IMR-90 (cell line): Measurements from ENCODE around the gene ENPEP. TPM values are rescaled to one million over a fixed set of nuclear protein-coding genes. Genes with fewer than 3 reads are reported as not detected.

Source experiments
- ATAC-seq: fragments of 200-7000 bp; cut with Tn5 transposase; 2 replicates; pipeline ENCODE4 v1.9.1; 2020; ENCODE audit warnings: low read depth, mild to moderate bottlenecking, moderate library complexity
- BruUV-seq: library from RNA; stranded (reverse); fragments of 400-500 nt; replicated peaks from 2 replicates; lab custom pipeline; 2021; lab: Mats Ljungman, UMichigan
- CTCF ChIA-PET: fragments of 300-600 bp; formaldehyde crosslinking; extraction: SDS; loops from one replicate; lab custom pipeline; 2021; ENCODE audit warnings: antibody characterized with exemption; lab: Yijun Ruan, JAX
- POLR2A ChIA-PET: fragments of 300-600 bp; sonication (Branson Sonifier 250); formaldehyde crosslinking; loops from one replicate; lab custom pipeline; 2022; ENCODE audit warnings: antibody characterized with exemption; ENCODE audit not compliant: unreplicated experiment; lab: Charles Lee
- DNase-seq: peaks from one replicate; pipeline ENCODE4 v3.0.0; 2013
- H2AFZ ChIP-seq: replicated peaks from 2 replicates; pipeline ENCODE3; 2013; ENCODE audit warnings: low read length, mild to moderate bottlenecking; ENCODE audit not compliant: poor library complexity
- H2AK5ac ChIP-seq: 2 replicates; pipeline ENCODE4 v1.6.1; 2013; ENCODE audit warnings: low read depth, low read length, inconsistent platforms
- H2AK9ac ChIP-seq: replicated peaks from 2 replicates; pipeline ENCODE3; 2013; ENCODE audit warnings: mild to moderate bottlenecking, low read depth, low read length, moderate library complexity; ENCODE audit not compliant: poor library complexity
- H2BK120ac ChIP-seq: 2 replicates; pipeline ENCODE4 v1.6.1; 2013; ENCODE audit warnings: low read depth, low read length, inconsistent platforms
- H2BK15ac ChIP-seq: 3 replicates; pipeline ENCODE4 v1.6.1; 2013; ENCODE audit warnings: low read depth, low read length, inconsistent platforms
- H2BK20ac ChIP-seq: 2 replicates; pipeline ENCODE4 v1.6.1; 2013; ENCODE audit warnings: low read depth, mild to moderate bottlenecking, inconsistent platforms, low read length, moderate library complexity
- H2BK5ac ChIP-seq: 2 replicates; pipeline ENCODE4 v1.6.1; 2013; ENCODE audit warnings: mild to moderate bottlenecking, low read depth, low read length, inconsistent platforms; ENCODE audit not compliant: poor library complexity, severe bottlenecking
- H3K14ac ChIP-seq: replicated peaks from 2 replicates; pipeline ENCODE4 v1.6.1; 2013; ENCODE audit warnings: low read depth, low read length, inconsistent platforms
- H3K18ac ChIP-seq: 2 replicates; pipeline ENCODE4 v1.6.1; 2013; ENCODE audit warnings: low read depth, low read length, control low read depth
- H3K23ac ChIP-seq: 2 replicates; pipeline ENCODE4 v1.6.1; 2013; ENCODE audit warnings: low read depth, low read length, inconsistent platforms
- H3K27ac ChIP-seq: 2 replicates; pipeline ENCODE4 v1.5.1; 2013; ENCODE audit warnings: mild to moderate bottlenecking, control low read depth, low read length; ENCODE audit not compliant: insufficient read depth
- H3K27me3 ChIP-seq: 2 replicates; pipeline ENCODE4 v1.6.1; 2013; ENCODE audit warnings: low read length; ENCODE audit not compliant: control insufficient read depth, insufficient read depth
- H3K36me3 ChIP-seq: 2 replicates; pipeline ENCODE4 v1.6.1; 2013; ENCODE audit warnings: low read length, mixed read lengths; ENCODE audit not compliant: control insufficient read depth, insufficient read depth
- H3K4ac ChIP-seq: 2 replicates; pipeline ENCODE4 v1.6.1; 2013; ENCODE audit warnings: low read depth, low read length, inconsistent platforms
- H3K4me1 ChIP-seq: 2 replicates; pipeline ENCODE4 v1.6.1; 2013; ENCODE audit warnings: low read length, mixed read lengths; ENCODE audit not compliant: control insufficient read depth, insufficient read depth
- H3K4me2 ChIP-seq: 2 replicates; pipeline ENCODE4 v1.6.1; 2013; ENCODE audit warnings: low read depth, mild to moderate bottlenecking, control low read depth, low read length, moderate library complexity
- H3K4me3 ChIP-seq: 2 replicates; pipeline ENCODE4 v1.5.1; 2013; ENCODE audit warnings: low read depth, mild to moderate bottlenecking, control low read depth, low read length, moderate library complexity; ENCODE audit not compliant: insufficient read depth
- H3K56ac ChIP-seq: 2 replicates; pipeline ENCODE4 v1.6.1; 2013; ENCODE audit warnings: low read length, inconsistent platforms; ENCODE audit not compliant: insufficient read depth; ENCODE audit errors: extremely low read depth
- H3K79me1 ChIP-seq, 2 experiments: 2 replicates each; pipeline ENCODE4 v1.6.1; 2013; ENCODE audit warnings: low read length in 2 of 2, inconsistent platforms in 1 of 2, low read depth in 1 of 2
- H3K9ac ChIP-seq: 2 replicates; pipeline ENCODE4 v1.6.1; 2013; ENCODE audit warnings: low read depth, low read length, control low read depth
- H3K9me1 ChIP-seq: 2 replicates; pipeline ENCODE4 v1.6.1; 2013; ENCODE audit warnings: low read length, inconsistent platforms; ENCODE audit not compliant: insufficient read depth
- H3K9me3 ChIP-seq: 2 replicates; pipeline ENCODE4 v1.6.1; 2013; ENCODE audit warnings: low read length; ENCODE audit not compliant: control insufficient read depth, insufficient read depth
- H4K20me1 ChIP-seq: 2 replicates; pipeline ENCODE4 v1.6.1; 2013; ENCODE audit warnings: low read length, inconsistent platforms; ENCODE audit not compliant: insufficient read depth
- H4K5ac ChIP-seq: 2 replicates; pipeline ENCODE4 v1.6.1; 2013; ENCODE audit warnings: mild to moderate bottlenecking, low read depth, low read length, control low read depth
- H4K8ac ChIP-seq, 2 experiments: 2 replicates each; pipeline ENCODE4 v1.6.1; 2013; ENCODE audit warnings: low read depth in 2 of 2, low read length in 2 of 2, control low read depth in 1 of 2, inconsistent platforms in 1 of 2
- H4K91ac ChIP-seq: 2 replicates; pipeline ENCODE4 v1.6.1; 2013; ENCODE audit warnings: low read depth, low read length, inconsistent platforms; ENCODE audit not compliant: insufficient read depth
- BHLHE40 ChIP-seq: fragments of 150-350 bp; IDR thresholded peaks from 2 replicates; pipeline ENCODE4 v1.6.1; 2016; ENCODE audit warnings: mild to moderate bottlenecking, low read depth, low read length
- CEBPB ChIP-seq: IDR thresholded peaks from 2 replicates; pipeline ENCODE4 v1.6.1; 2012; ENCODE audit warnings: low read depth, low read length, improper control_type of control experiment
- CHD1 ChIP-seq: IDR thresholded peaks from 2 replicates; pipeline ENCODE4 v1.6.1; 2012; ENCODE audit warnings: low read depth, low read length, improper control_type of control experiment
- CTCF ChIP-seq: conservative IDR thresholded peaks from 2 replicates; pipeline ENCODE4 v1.5.1; 2012; ENCODE audit warnings: mild to moderate bottlenecking, low read depth, low read length, improper control_type of control experiment
- ELK1 ChIP-seq: fragments of 150-350 bp; IDR thresholded peaks from 2 replicates; pipeline ENCODE4 v1.6.1; 2016; ENCODE audit warnings: low read depth, mild to moderate bottlenecking, low read length, moderate library complexity, borderline replicate concordance
- FOS ChIP-seq: fragments of 150-350 bp; IDR thresholded peaks from 2 replicates; pipeline ENCODE4 v1.6.1; 2016; ENCODE audit warnings: low read depth, low read length
- MAFK ChIP-seq: IDR thresholded peaks from 2 replicates; pipeline ENCODE4 v1.6.1; 2012; ENCODE audit warnings: low read depth, low read length, improper control_type of control experiment
- MAZ ChIP-seq: IDR thresholded peaks from 2 replicates; pipeline ENCODE4 v1.6.1; 2012; ENCODE audit warnings: low read depth, mild to moderate bottlenecking, low read length, improper control_type of control experiment, moderate library complexity, borderline replicate concordance
- MXI1 ChIP-seq: IDR thresholded peaks from 2 replicates; pipeline ENCODE4 v1.6.1; 2012; ENCODE audit warnings: low read depth, mild to moderate bottlenecking, low read length, moderate library complexity, borderline replicate concordance
- NFE2L2 ChIP-seq: fragments of 150-350 bp; IDR thresholded peaks from 2 replicates; pipeline ENCODE4 v1.6.1; 2016; ENCODE audit warnings: low read depth, mild to moderate bottlenecking, low read length
- POLR2A ChIP-seq: IDR thresholded peaks from 2 replicates; pipeline ENCODE4 v1.6.1; 2012; ENCODE audit warnings: mild to moderate bottlenecking, low read depth, low read length
- RAD21 ChIP-seq: IDR thresholded peaks from 2 replicates; pipeline ENCODE4 v1.6.1; 2012; ENCODE audit warnings: low read length, improper control_type of control experiment
- RCOR1 ChIP-seq: IDR thresholded peaks from 2 replicates; pipeline ENCODE4 v1.6.1; 2012; ENCODE audit warnings: mild to moderate bottlenecking, low read length, improper control_type of control experiment; ENCODE audit not compliant: insufficient replicate concordance
- RFX5 ChIP-seq: IDR thresholded peaks from 2 replicates; pipeline ENCODE4 v1.8.0; 2012; ENCODE audit warnings: low read depth, mild to moderate bottlenecking, low read length, moderate library complexity
- SMC3 ChIP-seq: fragments of 150-350 bp; IDR thresholded peaks from 2 replicates; pipeline ENCODE4 v1.6.1; 2016; ENCODE audit warnings: low read depth, mild to moderate bottlenecking, antibody characterized with exemption, low read length, moderate library complexity
- USF2 ChIP-seq: fragments of 150-350 bp; IDR thresholded peaks from 2 replicates; pipeline ENCODE4 v1.6.1; 2017; ENCODE audit warnings: mild to moderate bottlenecking, antibody characterized with exemption, low read length, low read depth
- WGBS, 2 experiments: methylation state at CpG; one replicate each; pipeline versions ENCODE4 v1.1.5 to v1.1.7; 2013; ENCODE audit warnings: missing lambda C conversion rate in 2 of 2; ENCODE audit not compliant: insufficient read length in 1 of 2; ENCODE audit errors: extremely low coverage in 2 of 2; 5-methylcytosine and 5-hydroxymethylcytosine counted together
- dilution Hi-C: fragments of 300-500 bp; cut with HindIII; formaldehyde crosslinking; loops from one replicate; pipeline ENCODE4 v1.14.3; 2018; ENCODE audit warnings: low sequenced_read_pairs; ENCODE audit not compliant: unreplicated experiment
- in situ Hi-C: fragments of 300-500 bp; cut with MboI; formaldehyde crosslinking; loops from 3 replicates; pipeline ENCODE4 v1.14.3; 2019; ENCODE audit warnings: low sequenced_read_pairs, inconsistent platforms, mixed read lengths
- intact Hi-C: fragments of 100-400 bp; cut with micrococcal nuclease; formaldehyde crosslinking; loops from 2 replicates; pipeline ENCODE4 v1.10.0; 2022
- polyA plus RNA-seq, 3 experiments: library from polyadenylated mRNA; depleted of rRNA; stranded (reverse); fragments of >200 nt; gene quantifications; 2 replicates each; pipeline ENCODE4 v1.2.3, GENCODE V29; 2012; ENCODE audit warnings: low replicate concordance in 1 of 3
- total RNA-seq: library from RNA; depleted of rRNA; stranded (reverse); fragments of >200 nt; gene quantifications from 2 replicates; pipeline ENCODE4 v1.2.3, GENCODE V29; 2012

ENPEP gene
- total and polyA plus RNA-seq, 2 of the 4 experiments (the other 2 are of a cell fraction): 0.12 to 0.18 TPM

- no peak overlapping the region for H2BK20ac ChIP-seq
- no peak overlapping the region for H2BK5ac ChIP-seq
- H3K4me1 ChIP-seq: no peaks in the 10 kb centered on the region
- no peak overlapping the region for H3K9ac ChIP-seq
- in situ Hi-C loops: loop anchor here (25.0 kb wide), 2 partner anchors 201 to 1101 kb away; no protein-coding TSS in a partner anchor
- H3K4me2 ChIP-seq: no peak overlapping the region
- no peaks in the 10 kb centered on the region for H3K9me1 ChIP-seq
- no peak overlapping the region for H3K4me3 ChIP-seq
- dilution Hi-C loops: no loop called here
- H4K91ac ChIP-seq: no peak overlapping the region
- H4K5ac ChIP-seq: no peak overlapping the region
- no peak overlapping the region for H2AFZ ChIP-seq
- H3K4ac ChIP-seq: no peak overlapping the region
- no peak overlapping the region for H4K8ac ChIP-seq
- no peak overlapping the region for H2BK15ac ChIP-seq
- no peak overlapping the region for H3K23ac ChIP-seq
- ChIA-PET POLR2A (no interaction called here), CTCF (interaction anchor here (2.3 to 6.7 kb wide), 2 partner anchors 508 to 513 kb away, joined by 7 to 52 read pairs; no protein-coding TSS in a partner anchor)
- no peaks in the 10 kb centered on the region for H3K27me3 ChIP-seq
- H3K18ac ChIP-seq: no peak overlapping the region
- BruUV-seq: no TSS peak
- H4K20me1 ChIP-seq: no peaks in the 10 kb centered on the region
- H3K36me3 ChIP-seq: no peaks in the 10 kb centered on the region
- H3K79me1 ChIP-seq: no peaks in the 10 kb centered on the region
- intact Hi-C loops: loop anchor here (5.0 to 10.0 kb wide), 2 partner anchors 316 to 1088 kb away; partner anchors contain the start of gene ELOVL6
- no peak overlapping the region for H2BK120ac ChIP-seq
- no peak for TF ChIP-seq MAZ
- no peak for TF ChIP-seq FOS
- no peak for TF ChIP-seq RAD21
- TF ChIP-seq CHD1: no peak
- TF ChIP-seq BHLHE40: no peak
- TF ChIP-seq ELK1: no peak
- TF ChIP-seq MAFK: no peak
- no peak for TF ChIP-seq CTCF
- TF ChIP-seq CEBPB: no peak
- no peak for TF ChIP-seq POLR2A
- no peak for TF ChIP-seq RFX5
- TF ChIP-seq SMC3: no peak
- TF ChIP-seq NFE2L2: no peak
- no peak for TF ChIP-seq USF2
- TF ChIP-seq MXI1: no peak
- TF ChIP-seq RCOR1: no peak
- no peak overlapping the region for H3K56ac ChIP-seq
- ATAC-seq (no peak), DNase-seq (no peak)
- no peaks in the 10 kb centered on the region for H3K9me3 ChIP-seq
- WGBS, 2 experiments: no CpG with 5 or more reads among the region's 3 CpGs
- no peak overlapping the region for H2AK9ac ChIP-seq
- no peak overlapping the region for H2AK5ac ChIP-seq
- H3K14ac ChIP-seq: no peak overlapping the region
- H3K27ac ChIP-seq: no peak overlapping the region
Observed at GRCh38 chr4:110512901-110513300, 36.9 kb downstream of the ENPEP start.
